ENCODE measurements around the gene ELL. TPM values are rescaled to one million over a fixed set of nuclear protein-coding genes. Genes with fewer than 3 reads are reported as not detected.
A peak's percentile ranks its signal among the peaks of the same experiment; 100 is the strongest.

The ELL gene
- total RNA-seq, 1 donor from 2014 or later = 24.5 TPM

DNA sequence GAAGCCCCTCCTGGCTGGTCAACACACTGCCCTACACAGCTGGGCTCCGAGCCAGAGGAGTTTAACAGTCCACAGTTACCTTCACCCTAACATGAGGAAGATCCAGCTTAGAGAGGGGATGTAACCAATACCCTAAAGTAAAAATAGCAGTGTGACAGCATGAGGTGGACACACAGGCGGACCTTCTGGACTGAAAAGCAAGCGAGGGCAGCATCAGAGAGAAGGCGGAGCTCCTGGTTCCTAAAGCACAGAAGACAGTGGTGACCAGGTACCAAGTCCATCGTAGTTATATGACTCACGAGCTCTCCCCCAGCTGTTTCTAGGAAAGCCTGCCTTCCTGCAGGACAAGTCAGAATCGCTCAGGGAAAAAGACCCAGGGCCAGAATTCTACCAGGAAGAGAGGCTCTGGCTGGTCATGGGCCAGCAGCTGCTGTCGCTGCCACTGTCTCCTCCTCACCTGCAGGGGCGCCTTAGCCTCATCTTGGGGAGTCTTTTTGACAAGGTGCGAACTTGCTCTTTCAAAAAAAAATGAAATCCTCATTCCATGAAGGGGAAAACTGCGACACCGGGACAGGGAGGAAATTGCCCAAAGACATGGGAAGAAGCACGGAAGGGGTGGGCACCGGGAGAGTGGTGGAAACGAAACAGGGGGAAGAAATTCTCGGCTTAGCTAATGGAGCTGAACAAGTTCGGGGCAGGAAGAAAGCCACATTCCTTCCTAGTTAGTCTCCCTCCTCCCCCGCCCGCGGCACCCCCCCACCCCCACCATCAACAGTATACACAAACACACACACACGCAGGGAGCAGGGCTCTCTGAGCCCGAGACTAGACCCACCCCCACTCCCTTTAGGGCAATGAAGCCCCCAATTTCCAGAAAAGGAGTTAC, 1.7 kb downstream of the ELL start:
- no peaks in the 10 kb centered on the region for H3K9me3 ChIP-seq (ENCODE audit: control insufficient read depth in 3 of 3, low read length in 3 of 3)
- peak overlapping the region; percentile 100 for H3K27ac ChIP-seq (ENCODE audit: low read depth, low read length)
- peak overlapping the region; percentile 91 to 100 (median 98) for H3K4me3 ChIP-seq (ENCODE audit: low read length in 3 of 3)
- peaks cover 38 to 46% (median 41%) of the 10 kb centered on the region in 3 donors for H3K4me1 ChIP-seq (ENCODE audit: control insufficient read depth in 3 of 3, insufficient read depth in 3 of 3, low read length in 3 of 3)
- no peaks in the 10 kb centered on the region for H3K27me3 ChIP-seq (ENCODE audit: control insufficient read depth in 3 of 3, insufficient read depth in 3 of 3, low read length in 3 of 3)
- H3K36me3 ChIP-seq (ENCODE audit: control insufficient read depth in 3 of 3, insufficient read depth in 3 of 3, low read length in 3 of 3) = no peaks in the 10 kb centered on the region
- H3K9ac ChIP-seq (ENCODE audit: low read depth in 1 of 3, low read length in 3 of 3) = peak overlapping the region; percentile 99 to 100 (median 100)

DNA sequence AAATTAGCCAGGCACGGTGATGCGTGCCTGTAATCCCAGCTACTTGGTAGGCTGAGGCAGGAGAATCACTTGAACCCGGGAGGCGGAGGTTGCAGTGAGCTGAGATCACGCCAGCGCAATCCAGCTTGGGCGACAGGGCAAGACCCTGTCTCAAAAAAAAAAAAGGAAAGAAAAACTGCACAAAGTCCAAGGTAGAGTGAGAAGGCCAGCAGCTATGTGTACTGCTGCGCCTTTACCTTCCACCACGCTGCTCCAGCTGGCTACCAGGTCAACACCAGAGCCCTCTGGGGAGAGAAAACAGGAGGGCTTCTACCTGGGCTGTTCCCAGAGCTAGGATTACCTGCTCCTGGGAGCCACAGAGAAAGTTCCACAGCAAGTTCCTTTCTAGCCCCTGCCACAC, 3.2 kb downstream of the ELL start:
- H3K9ac ChIP-seq (ENCODE audit: low read depth in 1 of 3, low read length in 3 of 3) = peak overlapping the region in 2 of 3 donors; percentile 33 to 100
- H3K4me1 ChIP-seq (ENCODE audit: control insufficient read depth in 3 of 3, insufficient read depth in 3 of 3, low read length in 3 of 3) = peaks cover 52 to 61% (median 54%) of the 10 kb centered on the region in 3 donors
- H3K36me3 ChIP-seq (ENCODE audit: control insufficient read depth in 3 of 3, insufficient read depth in 3 of 3, low read length in 3 of 3) = no peaks in the 10 kb centered on the region
- H3K27me3 ChIP-seq (ENCODE audit: control insufficient read depth in 3 of 3, insufficient read depth in 3 of 3, low read length in 3 of 3) = no peaks in the 10 kb centered on the region
- H3K9me3 ChIP-seq (ENCODE audit: control insufficient read depth in 3 of 3, low read length in 3 of 3) = no peaks in the 10 kb centered on the region
- peak overlapping the region; percentile 100 for H3K27ac ChIP-seq (ENCODE audit: low read depth, low read length)
- no peak overlapping the region for H3K4me3 ChIP-seq (ENCODE audit: low read length in 3 of 3)

DNA sequence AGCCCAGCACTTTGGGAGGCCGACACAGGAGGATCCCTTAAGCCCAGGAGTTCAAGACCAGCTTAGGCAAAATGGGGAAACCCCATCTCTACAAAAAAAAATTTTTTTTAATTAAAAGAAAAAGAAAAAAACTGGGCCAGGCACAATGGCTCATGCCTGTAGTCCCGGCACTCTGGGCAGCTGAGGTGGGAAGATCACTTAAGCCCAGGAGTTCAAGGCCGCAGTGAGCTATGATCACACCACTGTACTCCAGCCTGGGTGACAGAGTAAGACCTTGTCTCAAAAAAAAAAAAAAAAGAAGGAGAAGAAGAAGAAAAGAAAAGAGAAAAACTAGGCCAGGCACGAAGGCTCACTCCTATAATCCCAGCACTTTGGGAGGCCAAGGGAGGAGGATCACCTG, 4.3 kb downstream of the ELL start:
- Histone ChIP-seq H3K27me3 (ENCODE audit: control insufficient read depth in 3 of 3, insufficient read depth in 3 of 3, low read length in 3 of 3) (no peaks in the 10 kb centered on the region), H3K27ac (ENCODE audit: low read depth, low read length) (peak overlapping the region; percentile 100), H3K4me1 (ENCODE audit: control insufficient read depth in 3 of 3, insufficient read depth in 3 of 3, low read length in 3 of 3) (peaks cover 62 to 69% (median 62%) of the 10 kb centered on the region in 3 donors), H3K4me3 (ENCODE audit: low read length in 3 of 3) (no peak overlapping the region), H3K9ac (ENCODE audit: low read depth in 1 of 3, low read length in 3 of 3) (no peak overlapping the region), H3K36me3 (ENCODE audit: control insufficient read depth in 3 of 3, insufficient read depth in 3 of 3, low read length in 3 of 3) (no peaks in the 10 kb centered on the region), H3K9me3 (ENCODE audit: control insufficient read depth in 3 of 3, low read length in 3 of 3) (no peaks in the 10 kb centered on the region)

DNA sequence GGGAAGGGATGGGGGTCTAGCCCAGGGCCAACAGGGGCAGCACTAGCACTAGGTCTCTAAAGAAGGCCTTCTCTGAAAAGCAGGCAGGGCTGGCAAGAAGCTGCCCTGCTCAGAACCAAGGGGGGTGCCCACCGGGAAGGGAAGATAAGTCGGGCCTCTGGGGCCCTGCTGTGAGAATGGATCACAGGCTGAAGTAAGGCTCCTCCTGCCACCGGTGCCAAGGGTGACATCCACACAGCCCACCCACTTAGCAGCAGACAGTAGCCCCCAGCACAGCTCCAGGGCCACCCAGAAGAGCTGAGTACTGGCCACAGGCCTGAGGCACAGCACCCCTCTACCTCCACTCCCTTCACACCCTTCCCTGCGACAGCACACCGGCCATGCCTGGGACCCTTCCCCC, 5.9 kb downstream of the ELL start:
- no peaks in the 10 kb centered on the region for H3K27me3 ChIP-seq (ENCODE audit: control insufficient read depth in 3 of 3, insufficient read depth in 3 of 3, low read length in 3 of 3)
- peaks cover 64 to 76% (median 65%) of the 10 kb centered on the region in 3 donors for H3K4me1 ChIP-seq (ENCODE audit: control insufficient read depth in 3 of 3, insufficient read depth in 3 of 3, low read length in 3 of 3)

DNA sequence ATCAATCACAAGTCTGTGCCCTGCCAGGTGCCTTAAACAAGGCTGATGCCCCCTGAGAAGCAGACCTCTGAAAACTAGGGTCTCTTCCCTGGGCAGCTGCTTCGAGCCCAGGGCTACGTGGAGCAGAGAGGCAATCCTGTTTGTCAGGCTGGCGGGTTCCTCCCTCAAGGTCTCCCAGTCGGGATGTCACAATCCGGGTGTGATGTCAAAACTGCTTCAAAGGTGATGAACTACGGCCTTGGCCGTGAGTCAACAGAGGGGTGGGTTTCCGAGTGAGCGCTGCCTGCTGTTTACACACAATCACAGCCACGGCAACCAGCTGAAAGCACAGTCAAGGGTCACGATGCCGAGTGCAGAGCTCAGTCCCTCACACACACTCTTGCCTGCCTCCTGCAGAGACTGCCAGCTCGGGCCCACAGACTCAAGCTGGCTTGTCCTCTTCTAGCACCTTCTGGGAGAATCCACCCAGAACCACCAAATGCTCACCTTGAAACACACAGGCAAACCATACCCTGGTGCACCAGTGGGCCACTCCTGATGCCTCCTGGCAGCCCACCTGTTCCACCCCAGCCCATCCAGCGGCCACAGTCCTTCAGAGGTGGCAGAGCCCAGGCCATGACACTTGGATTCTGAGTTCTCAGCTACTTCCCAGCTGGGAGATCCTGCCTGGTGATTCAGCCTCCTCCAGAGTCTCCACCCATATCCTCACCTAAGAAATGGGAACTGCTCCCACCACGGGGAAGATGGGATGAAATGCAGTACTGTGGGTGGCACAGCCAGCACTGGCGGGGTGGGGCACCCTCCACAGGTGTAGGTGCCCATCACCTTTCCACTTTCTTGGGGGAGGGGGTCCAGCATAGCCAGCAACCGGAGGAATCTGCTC, 6.8 kb downstream of the ELL start:
- H3K27ac ChIP-seq (ENCODE audit: low read depth, low read length) = peak overlapping the region; percentile 75
- H3K4me3 ChIP-seq (ENCODE audit: low read length in 3 of 3) = peak overlapping the region in 1 of 3 donors; percentile 29
- H3K27me3 ChIP-seq (ENCODE audit: control insufficient read depth in 3 of 3, insufficient read depth in 3 of 3, low read length in 3 of 3) = no peaks in the 10 kb centered on the region
- H3K9ac ChIP-seq (ENCODE audit: low read depth in 1 of 3, low read length in 3 of 3) = peak overlapping the region; percentile 34 to 60 (median 44)
- H3K9me3 ChIP-seq (ENCODE audit: control insufficient read depth in 3 of 3, low read length in 3 of 3) = no peaks in the 10 kb centered on the region
- H3K4me1 ChIP-seq (ENCODE audit: control insufficient read depth in 3 of 3, insufficient read depth in 3 of 3, low read length in 3 of 3) = peaks cover 67 to 80% (median 67%) of the 10 kb centered on the region in 3 donors
- H3K36me3 ChIP-seq (ENCODE audit: control insufficient read depth in 3 of 3, insufficient read depth in 3 of 3, low read length in 3 of 3) = no peaks in the 10 kb centered on the region

More for the DNA sequence above, 5.9 kb downstream of the ELL start:
- peak overlapping the region; percentile 75 for H3K27ac ChIP-seq (ENCODE audit: low read depth, low read length)
- H3K4me3 ChIP-seq (ENCODE audit: low read length in 3 of 3) = no peak overlapping the region
- peak overlapping the region in 2 of 3 donors; percentile 25 to 42 for H3K9ac ChIP-seq (ENCODE audit: low read depth in 1 of 3, low read length in 3 of 3)
- no peaks in the 10 kb centered on the region for H3K36me3 ChIP-seq (ENCODE audit: control insufficient read depth in 3 of 3, insufficient read depth in 3 of 3, low read length in 3 of 3)
- H3K9me3 ChIP-seq (ENCODE audit: control insufficient read depth in 3 of 3, low read length in 3 of 3) = no peaks in the 10 kb centered on the region

DNA sequence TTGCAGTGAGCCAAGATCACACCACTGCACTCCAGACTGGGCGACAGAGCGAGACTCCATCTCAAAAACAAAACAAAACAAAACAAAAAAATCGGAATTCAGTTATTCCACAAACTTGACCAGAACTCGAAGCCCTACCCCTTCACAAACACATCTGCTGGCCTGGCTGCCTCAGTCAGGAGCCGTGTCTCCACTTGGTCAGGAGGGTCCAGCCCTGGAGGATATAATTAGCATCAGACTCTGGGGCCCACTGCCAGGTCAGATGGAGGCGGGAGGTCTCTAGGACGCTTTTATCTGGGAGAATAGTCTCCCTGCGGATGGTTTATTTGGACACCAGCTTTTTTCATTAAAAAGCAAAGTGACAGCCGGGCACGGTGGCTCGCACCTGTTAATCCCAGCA, 8.0 kb downstream of the ELL start:
- no peak overlapping the region for H3K4me3 ChIP-seq (ENCODE audit: low read length in 3 of 3)
- H3K27me3 ChIP-seq (ENCODE audit: control insufficient read depth in 3 of 3, insufficient read depth in 3 of 3, low read length in 3 of 3) = no peaks in the 10 kb centered on the region
- H3K9ac ChIP-seq (ENCODE audit: low read depth in 1 of 3, low read length in 3 of 3) = no peak overlapping the region
- peaks cover 67 to 80% (median 67%) of the 10 kb centered on the region in 3 donors for H3K4me1 ChIP-seq (ENCODE audit: control insufficient read depth in 3 of 3, insufficient read depth in 3 of 3, low read length in 3 of 3)
- H3K27ac ChIP-seq (ENCODE audit: low read depth, low read length) = peak overlapping the region; percentile 75
- no peaks in the 10 kb centered on the region for H3K36me3 ChIP-seq (ENCODE audit: control insufficient read depth in 3 of 3, insufficient read depth in 3 of 3, low read length in 3 of 3)
- H3K9me3 ChIP-seq (ENCODE audit: control insufficient read depth in 3 of 3, low read length in 3 of 3) = no peaks in the 10 kb centered on the region

DNA sequence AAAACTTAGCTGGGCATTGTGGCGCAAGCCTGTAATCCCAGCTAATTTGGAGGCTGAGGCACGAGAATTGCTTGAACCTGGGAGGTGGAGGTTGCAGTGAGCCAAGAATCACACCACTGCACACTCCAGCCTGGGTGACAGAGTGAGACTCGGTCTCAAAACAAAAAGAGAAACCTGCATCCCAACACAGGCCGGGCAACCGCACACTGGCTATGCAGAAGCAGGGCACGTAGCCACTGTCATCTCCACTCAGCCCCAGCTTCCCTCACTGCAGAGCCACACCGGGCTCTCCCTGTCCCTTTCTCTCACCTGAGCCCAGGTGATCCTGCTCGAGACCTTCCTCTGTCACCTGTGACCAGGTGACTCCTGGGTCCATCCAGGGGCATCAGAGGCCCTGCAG, 11.7 kb downstream of the ELL start:
- H3K4me3 ChIP-seq (ENCODE audit: low read length in 3 of 3) = no peak overlapping the region
- no peaks in the 10 kb centered on the region for H3K9me3 ChIP-seq (ENCODE audit: control insufficient read depth in 3 of 3, low read length in 3 of 3)
- H3K27ac ChIP-seq (ENCODE audit: low read depth, low read length) = peak overlapping the region; percentile 80
- H3K9ac ChIP-seq (ENCODE audit: low read depth in 1 of 3, low read length in 3 of 3) = peak overlapping the region; percentile 33 to 55 (median 50)
- H3K27me3 ChIP-seq (ENCODE audit: control insufficient read depth in 3 of 3, insufficient read depth in 3 of 3, low read length in 3 of 3) = no peaks in the 10 kb centered on the region
- H3K36me3 ChIP-seq (ENCODE audit: control insufficient read depth in 3 of 3, insufficient read depth in 3 of 3, low read length in 3 of 3) = no peaks in the 10 kb centered on the region
- peaks cover 78 to 90% (median 80%) of the 10 kb centered on the region in 3 donors for H3K4me1 ChIP-seq (ENCODE audit: control insufficient read depth in 3 of 3, insufficient read depth in 3 of 3, low read length in 3 of 3)

DNA sequence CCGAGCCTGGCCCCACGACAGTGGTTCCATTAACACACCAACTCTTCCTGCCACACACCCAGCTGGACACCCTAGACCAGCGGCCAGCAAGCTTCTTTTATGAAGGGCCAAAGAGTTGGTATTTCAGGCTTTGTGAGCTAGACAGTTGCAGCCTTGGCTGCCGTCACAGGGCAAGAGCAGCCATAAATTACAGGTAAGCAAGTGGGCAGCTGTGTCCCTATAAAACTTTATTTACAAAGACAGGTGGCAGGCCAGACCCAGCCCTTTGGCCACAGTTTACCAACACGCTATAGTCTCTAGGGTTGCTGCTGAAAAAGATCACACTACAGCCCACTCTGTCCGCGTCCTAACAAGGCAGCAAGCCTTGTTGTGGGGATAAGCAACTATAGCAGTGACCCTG, 13.3 kb downstream of the ELL start:
- peak overlapping the region; percentile 80 for H3K27ac ChIP-seq (ENCODE audit: low read depth, low read length)
- H3K36me3 ChIP-seq (ENCODE audit: control insufficient read depth in 3 of 3, insufficient read depth in 3 of 3, low read length in 3 of 3) = no peaks in the 10 kb centered on the region
- H3K4me3 ChIP-seq (ENCODE audit: low read length in 3 of 3) = peak overlapping the region in 1 of 3 donors; percentile 11
- H3K27me3 ChIP-seq (ENCODE audit: control insufficient read depth in 3 of 3, insufficient read depth in 3 of 3, low read length in 3 of 3) = no peaks in the 10 kb centered on the region
- H3K9ac ChIP-seq (ENCODE audit: low read depth in 1 of 3, low read length in 3 of 3) = peak overlapping the region in 2 of 3 donors; percentile 43 to 57
- H3K4me1 ChIP-seq (ENCODE audit: control insufficient read depth in 3 of 3, insufficient read depth in 3 of 3, low read length in 3 of 3) = peaks cover 80 to 90% (median 83%) of the 10 kb centered on the region in 3 donors
- H3K9me3 ChIP-seq (ENCODE audit: control insufficient read depth in 3 of 3, low read length in 3 of 3) = no peaks in the 10 kb centered on the region

DNA sequence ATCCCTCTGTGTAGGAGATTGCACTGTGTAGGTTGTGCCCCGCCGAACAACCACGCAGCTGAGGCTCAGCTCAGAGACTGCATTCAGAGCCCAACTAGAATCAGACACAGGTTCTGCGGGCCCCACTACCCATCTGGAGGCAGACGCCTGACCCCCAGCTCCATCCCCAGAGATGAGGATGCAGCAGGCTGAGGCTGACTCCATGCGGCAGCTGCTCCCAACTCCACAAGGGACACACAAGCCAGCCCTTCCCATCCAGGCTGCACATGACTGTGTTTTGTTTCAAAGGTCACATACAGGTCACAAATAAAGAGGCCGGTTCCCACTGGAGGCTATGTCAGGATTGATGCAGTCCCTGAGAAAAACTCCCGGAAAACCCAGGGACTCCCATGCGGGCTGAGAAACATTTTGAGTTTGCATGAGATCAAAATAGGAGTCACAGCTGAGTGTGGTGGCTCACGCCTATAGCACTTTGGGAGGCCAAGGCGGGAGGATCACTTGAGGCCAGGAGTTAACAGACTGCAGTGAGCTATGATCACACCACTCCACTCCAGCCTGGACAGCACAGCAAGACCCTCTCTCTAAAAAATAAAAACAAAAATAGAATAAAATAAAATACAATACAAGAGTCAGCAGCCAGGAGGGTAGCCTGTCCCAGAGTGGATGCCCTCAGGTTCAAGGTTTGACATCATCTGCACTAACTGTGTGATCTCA, 14.0 kb downstream of the ELL start:
- H3K27me3 ChIP-seq (ENCODE audit: control insufficient read depth in 3 of 3, insufficient read depth in 3 of 3, low read length in 3 of 3) = no peaks in the 10 kb centered on the region
- no peaks in the 10 kb centered on the region for H3K36me3 ChIP-seq (ENCODE audit: control insufficient read depth in 3 of 3, insufficient read depth in 3 of 3, low read length in 3 of 3)
- peak overlapping the region; percentile 80 for H3K27ac ChIP-seq (ENCODE audit: low read depth, low read length)
- peaks cover 81 to 90% (median 83%) of the 10 kb centered on the region in 3 donors for H3K4me1 ChIP-seq (ENCODE audit: control insufficient read depth in 3 of 3, insufficient read depth in 3 of 3, low read length in 3 of 3)
- peak overlapping the region; percentile 7 to 79 (median 62) for H3K9ac ChIP-seq (ENCODE audit: low read depth in 1 of 3, low read length in 3 of 3)
- no peaks in the 10 kb centered on the region for H3K9me3 ChIP-seq (ENCODE audit: control insufficient read depth in 3 of 3, low read length in 3 of 3)
- peak overlapping the region; percentile 35 to 54 (median 43) for H3K4me3 ChIP-seq (ENCODE audit: low read length in 3 of 3)
